ENCODE measurements around the gene PES1. TPM values are rescaled to one million over a fixed set of nuclear protein-coding genes. Genes with fewer than 3 reads are reported as not detected.
"Not testable (repeated sequence)": the region's sequence is repeated elsewhere in the genome, so short reads cannot be mapped to it uniquely, and the experiment has no call there.

Gene PES1
- total RNA-seq, 2 experiments from 2014 or later = 134 to 137 TPM

DNA sequence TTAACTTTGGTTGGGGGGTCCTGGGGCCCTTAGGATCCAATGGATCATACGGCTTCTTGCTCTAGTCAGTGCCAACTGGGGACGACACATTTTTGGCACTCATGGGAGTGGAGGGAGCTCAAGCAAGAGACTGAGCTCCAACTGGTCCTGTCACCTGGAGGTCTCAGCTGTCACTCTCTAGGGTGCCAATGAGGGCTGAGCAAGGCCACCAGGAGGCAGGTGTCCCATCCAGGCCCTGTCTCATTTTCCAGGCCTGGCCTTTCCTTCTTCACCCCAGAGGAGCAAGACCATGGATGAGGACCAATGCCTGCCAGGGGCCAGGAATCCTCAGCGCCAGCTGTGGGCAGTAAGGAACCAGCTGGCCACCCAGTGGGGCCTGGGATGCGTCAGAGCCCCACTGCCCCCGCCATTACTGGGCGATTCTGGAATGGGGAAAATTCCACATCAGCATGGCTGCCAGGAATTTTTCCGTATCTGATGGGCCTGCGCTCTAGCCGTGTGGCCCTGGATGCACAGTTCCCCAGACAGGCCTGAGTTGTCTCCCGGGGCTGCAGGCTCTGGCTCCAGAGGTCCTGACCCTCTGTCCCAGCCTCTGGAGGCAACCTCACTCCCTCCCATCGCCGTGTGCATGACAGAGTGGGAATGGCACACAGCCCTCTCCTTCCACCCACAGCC lies 16.6 kb downstream of the PES1 start:
- intact Hi-C loops (cut with DNase I, micrococcal nuclease) = no loop called here
- ChIA-PET POLR2A (interaction anchor here (0.6 kb wide), 1 partner anchor 23 kb away, joined by 3 read pairs; no protein-coding TSS in a partner anchor), CTCF (interaction anchor here (0.7 to 1.1 kb wide), 2 partner anchors 60 to 115 kb away, joined by 3 read pairs; no protein-coding TSS in a partner anchor)
- no peak for DNase-seq
- Mint-ChIP-seq H3K36me3 (ENCODE audit: low read depth) (peaks cover 40% of the 10 kb centered on the region), H3K27me3 (no peaks in the 10 kb centered on the region), H3K4me3 (no peak overlapping the region), H3K27ac (no peak overlapping the region), H3K9me3 (ENCODE audit: low read depth) (no peaks in the 10 kb centered on the region), H3K4me1 (peaks cover 8% of the 10 kb centered on the region)
- ATAC-seq = no peak

GRCh38 chr22:30574095-30574981 lies 17.4 kb downstream of the PES1 start, which contains the start of gene GAL3ST1:
GAL3ST1 (minus strand) TSS chr22:30574665; CDS start chr22:30557392, 17,273 bp downstream.
- Mint-ChIP-seq H3K9me3 (ENCODE audit: low read depth) (no peaks in the 10 kb centered on the region), H3K4me3 (no peak within 1 kb of the TSS), H3K4me1 (peaks cover 8% of the 10 kb centered on the region), H3K27ac (no peak within 1 kb of the TSS), H3K36me3 (ENCODE audit: low read depth) (peaks cover 33% of the 10 kb centered on the region), H3K27me3 (no peaks in the 10 kb centered on the region)
- ChIA-PET CTCF (interaction anchor here (0.7 kb wide), 1 partner anchor 115 kb away, joined by 3 read pairs; no protein-coding TSS in a partner anchor), POLR2A (interaction anchor here (0.6 kb wide), 1 partner anchor 24 kb away, joined by 3 read pairs; no protein-coding TSS in a partner anchor)
- DNase-seq = no peak
- intact Hi-C loops (cut with DNase I, micrococcal nuclease) = no loop called here
- no peak for ATAC-seq

DNA sequence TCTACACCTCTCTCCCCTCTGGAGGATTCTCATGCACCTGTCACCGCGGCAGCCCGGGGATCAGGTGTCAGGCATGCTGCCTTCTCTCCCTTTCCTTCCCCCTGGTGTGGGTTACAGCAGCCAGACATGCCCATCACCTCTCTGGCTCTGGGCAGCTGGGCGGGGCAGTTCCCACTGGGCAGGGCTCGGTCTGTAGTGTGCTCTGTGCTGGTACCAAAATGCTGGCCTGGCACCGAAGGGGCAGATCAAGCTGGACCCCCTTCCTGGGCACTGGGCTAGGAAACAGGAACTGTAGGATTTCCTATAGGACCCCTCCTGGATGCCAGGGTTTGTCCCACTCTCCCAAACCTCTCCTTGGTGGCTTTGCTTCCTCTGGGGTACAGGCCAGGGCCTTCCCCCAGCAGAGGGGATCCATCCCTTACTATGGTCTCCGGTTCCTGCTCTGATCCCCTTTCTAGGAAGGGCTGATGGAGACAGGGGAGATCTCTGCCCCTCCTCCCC lies 18.1 kb downstream of the PES1 start:
- ATAC-seq = peak; percentile 26
- Mint-ChIP-seq H3K36me3 (ENCODE audit: low read depth) (peaks cover 26% of the 10 kb centered on the region), H3K9me3 (ENCODE audit: low read depth) (no peaks in the 10 kb centered on the region), H3K4me3 (no peak overlapping the region), H3K27ac (no peak overlapping the region), H3K27me3 (no peaks in the 10 kb centered on the region), H3K4me1 (peaks cover 6% of the 10 kb centered on the region)
- ChIA-PET CTCF (interaction anchor here (0.6 kb wide), 1 partner anchor 267 kb away, joined by 4 read pairs; no protein-coding TSS in a partner anchor), POLR2A (no interaction called here)
- intact Hi-C loops (cut with DNase I, micrococcal nuclease) = no loop called here
- DNase-seq = no peak

DNA sequence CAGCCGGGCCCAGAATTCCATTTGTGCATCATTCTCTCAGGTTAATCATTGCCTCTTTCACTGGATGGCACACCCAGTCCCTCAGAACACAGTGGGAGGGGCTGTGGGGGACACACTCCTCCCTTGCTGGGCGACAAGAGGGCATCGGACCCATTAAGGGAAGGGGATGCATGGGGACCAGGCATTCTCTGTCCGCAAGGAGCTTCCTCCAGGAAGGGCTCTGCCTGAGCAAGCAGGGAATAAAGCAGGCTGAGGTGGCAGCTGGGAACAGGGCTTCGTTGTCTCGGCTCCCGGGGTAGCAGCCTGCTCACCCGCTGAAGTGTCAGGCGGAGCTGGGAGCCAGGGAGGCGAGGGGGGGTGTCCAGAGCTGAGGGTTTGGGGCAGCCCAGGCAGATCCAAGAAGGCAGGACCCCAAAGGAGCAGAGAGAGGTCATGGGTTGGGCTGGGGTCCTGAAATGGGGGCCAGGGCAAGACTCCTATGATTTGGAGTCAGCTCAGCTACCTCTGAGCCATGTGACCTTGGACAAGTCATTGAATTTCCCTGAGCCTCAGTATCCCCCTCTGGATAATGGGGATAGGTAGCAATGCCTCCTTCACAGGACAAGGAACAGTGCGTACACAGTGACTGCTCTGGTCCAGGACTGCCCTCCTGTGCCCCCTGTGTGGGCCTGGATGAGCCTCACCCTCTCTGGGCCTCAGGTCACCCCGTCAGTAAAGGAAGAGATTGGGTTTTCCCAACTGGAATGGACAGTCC lies 18.7 kb downstream of the PES1 start:
- H3K4me3 Mint-ChIP-seq = no peak overlapping the region
- H3K9me3 Mint-ChIP-seq (ENCODE audit: low read depth) = no peaks in the 10 kb centered on the region
- intact Hi-C loops (cut with DNase I, micrococcal nuclease) = no loop called here
- H3K4me1 Mint-ChIP-seq = peaks cover 6% of the 10 kb centered on the region
- no peaks in the 10 kb centered on the region for H3K27me3 Mint-ChIP-seq
- CTCF ChIA-PET = interaction anchor here (0.6 kb wide), 1 partner anchor 266 kb away, joined by 4 read pairs; no protein-coding TSS in a partner anchor
- ATAC-seq (no peak), DNase-seq (no peak)
- H3K27ac Mint-ChIP-seq = no peak overlapping the region
- H3K36me3 Mint-ChIP-seq (ENCODE audit: low read depth) = peaks cover 24% of the 10 kb centered on the region
- POLR2A ChIA-PET = no interaction called here

DNA sequence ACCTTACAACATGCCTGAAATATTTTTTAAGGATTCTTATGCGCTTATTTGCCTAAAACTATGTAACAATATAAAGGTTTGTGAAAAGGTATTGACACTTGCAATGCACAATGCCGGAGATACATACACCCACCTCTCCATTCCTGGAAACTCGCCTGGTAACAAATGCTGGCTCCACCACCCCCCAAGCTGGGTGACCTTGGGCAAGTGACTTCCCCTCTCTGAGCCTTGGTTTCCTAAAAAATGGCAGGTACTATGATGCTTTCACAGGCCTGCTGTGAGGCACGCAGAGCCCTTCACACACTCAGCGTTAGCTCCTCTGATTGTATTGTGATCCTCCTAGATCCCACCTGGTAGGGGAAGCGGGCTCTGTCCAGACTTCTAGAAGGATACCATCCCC lies 19.5 kb downstream of the PES1 start:
- ATAC-seq (no peak), DNase-seq (no peak)
- no peak overlapping the region for H3K4me3 Mint-ChIP-seq
- intact Hi-C loops (cut with DNase I, micrococcal nuclease) = no loop called here
- no peaks in the 10 kb centered on the region for H3K27me3 Mint-ChIP-seq
- H3K27ac Mint-ChIP-seq = no peak overlapping the region
- ChIA-PET POLR2A (no interaction called here), CTCF (interaction anchor here (0.9 kb wide), 1 partner anchor 31 kb away, joined by 3 read pairs; no protein-coding TSS in a partner anchor)
- H3K36me3 Mint-ChIP-seq (ENCODE audit: low read depth) = peaks cover 16% of the 10 kb centered on the region
- H3K4me1 Mint-ChIP-seq = peaks cover 6% of the 10 kb centered on the region
- H3K9me3 Mint-ChIP-seq (ENCODE audit: low read depth) = no peaks in the 10 kb centered on the region

DNA sequence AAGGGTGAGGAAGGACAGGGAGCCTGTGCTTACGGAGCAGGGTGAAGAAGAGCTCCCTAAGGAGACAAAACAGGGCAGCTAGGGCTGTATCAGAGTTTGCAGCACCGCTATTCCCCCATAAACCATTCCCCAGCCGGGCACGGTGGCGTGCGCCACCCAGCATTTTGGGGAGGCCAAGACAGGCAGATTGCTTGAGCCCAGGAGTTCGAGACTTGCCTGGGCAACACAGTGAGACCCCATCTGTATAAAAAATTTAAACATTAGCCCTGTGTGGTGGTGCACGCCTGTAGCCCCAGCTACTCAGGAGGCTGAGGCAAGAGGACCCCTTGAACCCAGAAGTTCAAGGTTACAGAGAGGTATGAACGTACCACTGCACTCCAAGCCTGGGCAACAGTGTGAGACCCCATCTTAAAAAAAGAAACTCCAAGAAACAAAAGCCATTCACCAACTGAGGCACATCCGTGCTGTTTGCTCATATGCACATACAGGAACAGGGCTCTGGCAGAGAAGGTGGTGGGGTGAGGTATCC lies 22.0 kb downstream of the PES1 start:
- Mint-ChIP-seq H3K4me3 (no peak overlapping the region), H3K9me3 (ENCODE audit: low read depth) (no peaks in the 10 kb centered on the region), H3K4me1 (no peaks in the 10 kb centered on the region), H3K27me3 (no peaks in the 10 kb centered on the region), H3K36me3 (ENCODE audit: low read depth) (no peaks in the 10 kb centered on the region), H3K27ac (no peak overlapping the region)
- CTCF ChIA-PET = interaction anchor here (0.6 to 0.7 kb wide), 2 partner anchors 56 to 214 kb away, joined by 4 to 5 read pairs; no protein-coding TSS in a partner anchor
- ATAC-seq = no peak
- POLR2A ChIA-PET = no interaction called here
- DNase-seq = no peak
- intact Hi-C loops (cut with DNase I, micrococcal nuclease) = no loop called here

DNA sequence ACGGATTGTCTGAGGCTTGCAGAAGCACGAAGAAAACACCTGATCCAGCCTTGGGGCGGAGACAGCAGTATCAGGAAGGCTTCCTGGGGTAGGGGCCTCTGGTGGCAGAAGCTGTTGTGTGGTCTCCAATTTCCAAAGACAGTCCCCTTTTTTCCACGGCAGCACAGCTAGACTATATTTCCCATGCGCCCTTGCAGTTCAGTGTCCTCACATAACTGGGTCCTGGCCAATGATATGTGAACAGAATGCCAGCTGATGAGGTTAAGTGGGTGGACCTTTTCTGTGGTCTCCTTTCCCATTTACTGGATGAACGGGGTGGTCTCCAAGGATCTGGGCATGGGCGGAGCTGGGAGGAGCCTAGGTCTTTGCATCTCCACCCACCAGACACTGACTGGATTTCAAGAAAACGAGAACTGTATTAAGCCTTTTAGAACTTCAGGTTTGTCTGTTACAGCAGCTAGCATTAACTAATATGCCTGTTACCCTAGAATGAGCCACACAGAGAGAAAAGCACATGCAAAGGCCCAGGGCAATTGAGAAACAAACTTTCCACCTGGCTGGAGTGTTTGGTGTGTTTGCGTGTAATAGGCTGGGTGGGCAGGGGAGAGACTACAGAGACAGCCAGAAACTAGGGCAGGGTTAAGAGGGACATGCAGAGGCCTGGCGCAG lies 23.4 kb downstream of the PES1 start:
- CTCF ChIA-PET = interaction anchor here (0.6 kb wide), 1 partner anchor 217 kb away, joined by 4 read pairs; no protein-coding TSS in a partner anchor

DNA sequence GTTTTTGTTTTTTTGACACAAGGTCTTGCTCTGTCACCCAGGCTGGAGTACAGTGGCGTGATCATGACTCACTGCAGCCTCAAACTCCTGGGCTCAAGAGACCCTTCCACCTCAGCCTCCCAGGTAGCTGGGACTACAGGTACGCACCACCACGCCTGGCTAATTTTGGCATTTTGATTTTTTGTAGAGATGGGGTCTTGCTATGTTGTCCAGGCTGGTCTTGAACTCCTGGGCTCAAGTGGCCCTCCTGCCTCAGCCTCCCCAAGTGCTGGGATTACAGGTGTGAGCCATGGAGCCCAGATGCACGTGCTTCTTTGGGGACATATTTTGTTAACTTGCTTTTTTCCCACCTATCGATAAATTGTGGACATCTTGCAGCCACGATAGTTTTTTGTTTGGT lies 24.4 kb downstream of the PES1 start:
- intact Hi-C loops (cut with DNase I, micrococcal nuclease); H3K36me3 Mint-ChIP-seq (ENCODE audit: low read depth); DNase-seq; H3K9me3 Mint-ChIP-seq (ENCODE audit: low read depth); H3K27ac Mint-ChIP-seq; H3K4me3 Mint-ChIP-seq; POLR2A ChIA-PET; H3K4me1 Mint-ChIP-seq; ATAC-seq; H3K27me3 Mint-ChIP-seq: not testable (repeated sequence)
- CTCF ChIA-PET = interaction anchor here (0.6 to 0.7 kb wide), 2 partner anchors 26 to 218 kb away, joined by 3 to 4 read pairs; no protein-coding TSS in a partner anchor

More for the DNA sequence above, 23.4 kb downstream of the PES1 start:
- DNase-seq (no peak), ATAC-seq (no peak)
- H3K9me3 Mint-ChIP-seq (ENCODE audit: low read depth) = no peaks in the 10 kb centered on the region
- no peak overlapping the region for H3K27ac Mint-ChIP-seq
- no peaks in the 10 kb centered on the region for H3K27me3 Mint-ChIP-seq
- intact Hi-C loops (cut with DNase I, micrococcal nuclease) = no loop called here
- no peaks in the 10 kb centered on the region for H3K36me3 Mint-ChIP-seq (ENCODE audit: low read depth)
- H3K4me3 Mint-ChIP-seq = no peak overlapping the region
- POLR2A ChIA-PET = no interaction called here
- no peaks in the 10 kb centered on the region for H3K4me1 Mint-ChIP-seq

DNA sequence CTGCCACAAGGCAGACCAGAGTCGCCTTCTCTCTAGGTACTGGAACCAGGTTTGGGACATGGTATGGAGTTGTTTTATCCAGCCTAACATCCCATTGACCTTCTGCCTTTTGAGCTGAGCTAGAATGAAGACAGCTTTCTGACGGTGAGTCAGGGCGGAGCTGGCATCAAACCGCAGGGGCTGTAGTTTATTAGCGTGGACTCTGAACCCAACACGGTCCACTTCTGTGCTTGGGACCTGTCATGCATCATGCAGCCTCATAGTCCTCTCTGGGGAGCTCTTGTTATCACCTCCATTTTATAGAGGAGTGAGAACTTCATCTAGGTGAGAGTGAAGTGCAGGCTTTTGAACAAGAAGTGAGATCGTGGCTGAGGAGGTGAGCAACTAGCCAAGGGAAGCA lies 25.6 kb downstream of the PES1 start:
- Mint-ChIP-seq H3K36me3 (ENCODE audit: low read depth) (no peaks in the 10 kb centered on the region), H3K4me1 (no peaks in the 10 kb centered on the region), H3K27ac (no peak overlapping the region), H3K4me3 (no peak overlapping the region), H3K27me3 (no peaks in the 10 kb centered on the region), H3K9me3 (ENCODE audit: low read depth) (no peaks in the 10 kb centered on the region)
- ChIA-PET CTCF (no interaction called here), POLR2A (no interaction called here)
- DNase-seq (no peak), ATAC-seq (no peak)
- intact Hi-C loops (cut with DNase I, micrococcal nuclease) = no loop called here

DNA sequence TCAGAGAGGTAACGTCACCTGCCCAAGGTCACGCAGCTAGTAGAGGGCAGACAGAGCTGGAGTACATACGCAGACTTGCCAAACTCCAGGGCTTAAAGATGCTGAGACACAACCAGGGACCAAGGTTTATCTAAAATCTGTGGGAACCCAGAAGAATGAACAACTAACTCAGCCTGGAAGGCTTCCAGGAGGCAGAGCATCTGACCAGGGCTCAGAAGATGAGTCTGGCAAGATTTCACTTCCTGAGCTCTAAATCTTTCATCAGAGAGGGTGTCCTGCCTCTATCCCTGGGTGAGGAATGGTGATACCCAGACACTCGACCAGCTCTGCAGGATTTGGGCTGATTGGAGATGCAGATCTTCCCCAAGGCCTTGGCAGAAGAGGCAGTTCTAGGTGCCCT lies 26.4 kb downstream of the PES1 start:
- ChIA-PET POLR2A (no interaction called here), CTCF (interaction anchor here (0.5 kb wide), 1 partner anchor 355 kb away, joined by 3 read pairs; no protein-coding TSS in a partner anchor)
- Mint-ChIP-seq H3K27me3 (no peaks in the 10 kb centered on the region), H3K4me1 (no peaks in the 10 kb centered on the region), H3K4me3 (no peak overlapping the region), H3K36me3 (ENCODE audit: low read depth) (no peaks in the 10 kb centered on the region), H3K27ac (no peak overlapping the region), H3K9me3 (ENCODE audit: low read depth) (no peaks in the 10 kb centered on the region)
- intact Hi-C loops (cut with DNase I, micrococcal nuclease) = no loop called here
- DNase-seq = no peak
- no peak for ATAC-seq
